HepG2 (cell line): ENCODE data around the gene MICOS13. TPM values are rescaled to one million over a fixed set of nuclear protein-coding genes. Genes with fewer than 3 reads are reported as not detected.
A peak's percentile ranks its signal among the peaks of the same experiment; 100 is the strongest.

Source experiments
- ATAC-seq: fragments of 200-7000 bp; cut with Tn5 transposase; 3 replicates; pipeline ENCODE4 v1.9.1; 2020; ENCODE audit warnings: mild to moderate bottlenecking, moderate library complexity
- BruUV-seq: library from RNA; stranded (reverse); fragments of 400-500 nt; replicated peaks from 2 replicates; lab custom pipeline; 2021; lab: Mats Ljungman, UMichigan
- CTCF ChIA-PET: fragments of 300-600 bp; formaldehyde crosslinking; extraction: SDS; loops from one replicate; lab custom pipeline; 2021; ENCODE audit warnings: low total read pairs, inconsistent platforms, low intra/inter-chr PET ratio; lab: Yijun Ruan, JAX
- POLR2A ChIA-PET: fragments of 350-600 bp; sonication (Branson Sonifier 250); formaldehyde crosslinking; loops from one replicate; lab custom pipeline; 2020; ENCODE audit warnings: antibody characterized with exemption, inconsistent platforms; lab: Yijun Ruan, JAX
- DNase-seq: peaks from one replicate; pipeline ENCODE4 v3.0.0-alpha.2; 2015; ENCODE audit warnings: low spot score
- FAIRE-seq: peaks from 3 replicates; lab custom pipeline; 2011; peaks lifted over from hg19 to GRCh38; lab: Jason Lieb, UNC
- H2AFZ ChIP-seq: one replicate; pipeline ENCODE4 v1.6.1; 2011; ENCODE audit warnings: low read length, inconsistent platforms
- H3K27ac ChIP-seq: fragments of 300-600 bp; 3 replicates; pipeline ENCODE4 v1.8.0; 2011; ENCODE audit warnings: mixed run types, mild to moderate bottlenecking, mixed read lengths, low read length, inconsistent platforms; ENCODE audit not compliant: insufficient read depth; ENCODE audit errors: extremely low read length
- H3K27me3 ChIP-seq, 2 experiments: fragments of 200-600 bp in 1 of 2; 2 replicates in 1 of 2; 3 replicates in 1 of 2; pipeline versions ENCODE4 v1.6.0 to v1.8.0; 2011; ENCODE audit warnings: low read length in 2 of 2, mild to moderate bottlenecking in 2 of 2, moderate library complexity in 2 of 2, inconsistent platforms in 1 of 2; ENCODE audit not compliant: insufficient read depth in 2 of 2, control insufficient read depth in 1 of 2
- H3K36me3 ChIP-seq, 2 experiments: fragments of 200-600 bp in 1 of 2; replicated peaks in 1 of 2; 2 replicates in 1 of 2; 3 replicates in 1 of 2; pipeline versions ENCODE4 v1.5.1 to v1.8.0; 2011; ENCODE audit warnings: low read length in 2 of 2, inconsistent platforms in 1 of 2; ENCODE audit not compliant: insufficient read depth in 2 of 2, control insufficient read depth in 1 of 2
- H3K4me1 ChIP-seq: 2 replicates; pipeline ENCODE4 v1.5.1; 2012; ENCODE audit warnings: low read length, inconsistent platforms; ENCODE audit not compliant: insufficient read depth
- H3K4me2 ChIP-seq: 2 replicates; pipeline ENCODE4 v1.6.0; 2011; ENCODE audit warnings: low read depth, low read length, inconsistent platforms
- H3K4me3 ChIP-seq, 3 experiments: fragments of 200-600 bp in 1 of 3; sonication (generic), shearing (Covaris generic) in 1 of 3; replicated peaks in 1 of 3; 2 replicates each; pipeline ENCODE4 v1.5.1; 2011 to 2016; ENCODE audit warnings: low read length in 3 of 3, inconsistent platforms in 2 of 3, low read depth in 2 of 3, mild to moderate bottlenecking in 2 of 3, control low read depth in 1 of 3, mixed read lengths in 1 of 3; ENCODE audit not compliant: insufficient read depth in 1 of 3
- H3K79me2 ChIP-seq: one replicate; pipeline ENCODE4 v1.6.1; 2011; ENCODE audit warnings: low read length, inconsistent platforms; ENCODE audit not compliant: insufficient read depth
- H3K9ac ChIP-seq: 2 replicates; pipeline ENCODE4 v1.6.0; 2011; ENCODE audit warnings: mild to moderate bottlenecking, low read depth, low read length, inconsistent platforms; ENCODE audit not compliant: insufficient read depth
- H3K9me3 ChIP-seq: 2 replicates; pipeline ENCODE4 v1.5.1; 2012; ENCODE audit warnings: mild to moderate bottlenecking, low read length
- H4K20me1 ChIP-seq: 2 replicates; pipeline ENCODE4 v1.6.0; 2011; ENCODE audit warnings: inconsistent platforms, mild to moderate bottlenecking, low read length, moderate library complexity; ENCODE audit not compliant: insufficient read depth
- AGO1 ChIP-seq: fragments of 200-400 bp; formaldehyde crosslinking; IDR thresholded peaks from 2 replicates; pipeline ENCODE4 v1.6.1; 2017; ENCODE audit warnings: mild to moderate bottlenecking, low read depth, low read length, moderate library complexity; ENCODE audit not compliant: poor library complexity, severe bottlenecking
- AGO2 ChIP-seq: fragments of 200-400 bp; formaldehyde crosslinking; optimal IDR thresholded peaks from 2 replicates; pipeline ENCODE3; 2017; ENCODE audit warnings: mild to moderate bottlenecking, low read depth, low read length, moderate library complexity
- PHF20 ChIP-seq: sonication (generic); formaldehyde crosslinking; IDR thresholded peaks from 2 replicates; pipeline ENCODE4 v1.5.0; 2020; ENCODE audit warnings: mild to moderate bottlenecking, missing genetic modification reagents
- RBFOX2 ChIP-seq: fragments of 200-400 bp; formaldehyde crosslinking; IDR thresholded peaks from 2 replicates; pipeline ENCODE4 v1.6.1; 2017; ENCODE audit warnings: low read depth, mild to moderate bottlenecking, low read length
- RFXAP ChIP-seq: sonication (generic); formaldehyde crosslinking; IDR thresholded peaks from 2 replicates; pipeline ENCODE4 v1.4.0; 2020; ENCODE audit warnings: missing genetic modification reagents, borderline replicate concordance
- ZBTB44 ChIP-seq: sonication (generic); formaldehyde crosslinking; IDR thresholded peaks from 2 replicates; pipeline ENCODE4 v1.4.0; 2020; ENCODE audit warnings: missing genetic modification reagents
- ZNF329 ChIP-seq: sonication (generic); formaldehyde crosslinking; IDR thresholded peaks from 2 replicates; pipeline ENCODE4 v1.9.0; 2021; ENCODE audit warnings: low read depth, mild to moderate bottlenecking, missing genetic modification reagents
- ZNF605 ChIP-seq: sonication (generic); formaldehyde crosslinking; IDR thresholded peaks from 2 replicates; pipeline ENCODE4 v1.8.0; 2022; ENCODE audit warnings: mild to moderate bottlenecking, missing genetic modification reagents
- WGBS: methylation state at CpG from one replicate; pipeline ENCODE4 v1.1.6; 2017; ENCODE audit warnings: low lambda C conversion rate; 5-methylcytosine and 5-hydroxymethylcytosine counted together
- in situ Hi-C: cut with HindIII; loops from 2 replicates; pipeline ENCODE4 v1.10.0; 2017; ENCODE audit warnings: low pct_unique_long_range_greater_than_20kb; ENCODE audit not compliant: extremely low pct_ligation_motif_present
- intact Hi-C: fragments of 100-400 bp; cut with micrococcal nuclease; formaldehyde crosslinking; loops from one replicate; pipeline ENCODE4 v1.10.0; 2022; ENCODE audit not compliant: unreplicated experiment
- polyA plus RNA-seq, 8 experiments: library from polyadenylated mRNA; depleted of rRNA in 3 of 8; stranded (reverse) in 7 of 8; unstranded in 1 of 8; fragments of >200 nt; fragmentation: Illumina TruSeq in 4 of 8; extraction: Trizol in 4 of 8; gene quantifications; 2 replicates each; pipeline versions ENCODE4 v1.2.1 to v1.2.3, GENCODE V29; 2011 to 2016; ENCODE audit warnings: low read depth in 4 of 8, missing spikeins in 1 of 8, mixed read lengths in 1 of 8; ENCODE audit not compliant: insufficient read depth in 1 of 8
- total RNA-seq, 5 experiments: library from RNA; depleted of rRNA; stranded (reverse); fragments of >200 nt; fragmentation: Illumina TruSeq; extraction: Trizol; gene quantifications; 2 replicates each; pipeline ENCODE4 v1.2.3, GENCODE V29; 2016; ENCODE audit warnings: low read depth in 1 of 5

Gene MICOS13
- total and polyA plus RNA-seq, 2 of the 13 experiments (the other 11 are each of a cell fraction or from before 2014, with no cell fraction given), result 28.8 to 35.4 TPM

GRCh38 chr19:5698635-5699422 lies 18.5 kb upstream of the MICOS13 start:
- peaks cover 6% of the 10 kb centered on the region; the same call in 1 of the 2 replicates for H4K20me1 ChIP-seq
- peaks cover 3% of the 10 kb centered on the region for H3K79me2 ChIP-seq
- H3K36me3 ChIP-seq, result peaks cover 38 to 66% of the 10 kb centered on the region in 2 experiments
- no peak overlapping the region for H3K4me3 ChIP-seq
- FAIRE-seq (no peak), ATAC-seq (no peak)
- no peak overlapping the region for H3K27ac ChIP-seq
- no peak overlapping the region for H3K9ac ChIP-seq
- no peak overlapping the region for H3K4me2 ChIP-seq
- no peaks in the 10 kb centered on the region for H3K27me3 ChIP-seq
- no peak overlapping the region for H2AFZ ChIP-seq
- H3K4me1 ChIP-seq, result no peaks in the 10 kb centered on the region
- WGBS, result 98% methylated on average over 24 of the region's 38 CpGs
- TF ChIP-seq ZNF605 (no peak), AGO1 (peak; percentile 85), ZNF329 (CRISPR knock-in tag) (peak; percentile 76; the same call in 1 of the 2 replicates), RBFOX2 (peak; percentile 51; the same call in 1 of the 2 replicates), PHF20 (0 out of 2 replicates have a peak, but pooled peaks have one; percentile 18), RFXAP (CRISPR knock-in tag) (no peak), AGO2 (peak; percentile 91), ZBTB44 (CRISPR knock-in tag) (no peak)
- TF ChIP-seq, all 625 proteins: peak for 5
- in situ Hi-C loops, result no loop called here
- DNase-seq, result no peak
- BruUV-seq, result no TSS peak
- intact Hi-C loops, result no loop called here
- ChIA-PET CTCF (no interaction called here), POLR2A (interaction anchor here (0.8 to 3.2 kb wide), 2 partner anchors 9 to 21 kb away, joined by 3 to 12 read pairs; partner anchors contain the start of genes CATSPERD, LONP1 and RPL36)
- no peaks in the 10 kb centered on the region for H3K9me3 ChIP-seq
